Right lobe of liver (tissue), 6 donors: ENCODE measurements around the gene ERP27. TPM values are rescaled to one million over a fixed set of nuclear protein-coding genes. Genes with fewer than 3 reads are reported as not detected.

Source experiments
- ATAC-seq, 4 donors: fragments of 200-7000 bp; cut with Tn5 transposase; one replicate each; pipeline ENCODE4 v1.9.1; 2020; ENCODE audit warnings: mild to moderate bottlenecking in 4 of 4, moderate library complexity in 4 of 4
- DNase-seq, 3 donors: peaks; one replicate each; pipeline ENCODE4 v3.0.0-alpha.2; 2020
- H3K27ac ChIP-seq, 3 donors: fragments of 200-600 bp; one replicate each; pipeline ENCODE4 v1.8.0; 2022
- H3K27me3 ChIP-seq, 2 donors: fragments of 200-600 bp; one replicate each; pipeline ENCODE4 v1.8.0; 2022
- H3K36me3 ChIP-seq, 4 donors: fragments of 200-600 bp; sonication (generic) in 1 of 4; one replicate each; pipeline versions ENCODE4 v1.5.1 to v1.8.0; 2017 to 2022; ENCODE audit warnings: control low read depth in 1 of 4
- H3K4me1 ChIP-seq, 4 donors: fragments of 200-600 bp; sonication (generic) in 1 of 4; one replicate each; pipeline versions ENCODE4 v1.5.1 to v1.8.0; 2017 to 2022; ENCODE audit warnings: control low read depth in 1 of 4
- H3K4me3 ChIP-seq, 3 donors: fragments of 200-600 bp; one replicate each; pipeline ENCODE4 v1.8.0; 2022
- H3K9me3 ChIP-seq, 4 donors: fragments of 200-600 bp; sonication (generic) in 1 of 4; one replicate each; pipeline versions ENCODE4 v1.5.1 to v1.8.0; 2017 to 2022; ENCODE audit warnings: control low read depth in 1 of 4
- CTCF ChIP-seq, 4 donors: fragments of 200-600 bp in 3 of 4; fragments of 450-650 bp in 1 of 4; IDR thresholded peaks; one replicate each; pipeline versions ENCODE4 v1.5.1 to v1.8.0; 2016 to 2022; ENCODE audit warnings: antibody characterized with exemption in 4 of 4, mild to moderate bottlenecking in 2 of 4
- POLR2A ChIP-seq: fragments of 450-650 bp; IDR thresholded peaks from one replicate; pipeline ENCODE4 v1.6.1; 2017; ENCODE audit warnings: antibody characterized with exemption, mild to moderate bottlenecking
- WGBS: methylation state at CpG from one replicate; pipeline ENCODE4 v1.1.6; 2018; ENCODE audit warnings: low coverage, low lambda C conversion rate; ENCODE audit not compliant: insufficient coverage; ENCODE audit errors: missing lambda C conversion rate; 5-methylcytosine and 5-hydroxymethylcytosine counted together
- intact Hi-C, 2 donors: fragments of 100-400 bp; cut with DNase I; formaldehyde crosslinking; loops; one replicate each; pipeline versions ENCODE4 v1.11.2 to v1.14.1; 2022
- total RNA-seq, 6 experiments: library from RNA; depleted of rRNA in 2 of 6; stranded (reverse); fragments of >200 nt in 2 of 6; fragmentation: NEBNext Ultra II Directional in 3 of 6; extraction: Animal tissue kit (Norgen Biotek cat#: 25700) in 3 of 6; gene quantifications; one replicate each; pipeline versions ENCODE4 v1.1.0 to v1.2.4, GENCODE V29; 2016 to 2023
- donor health status: DM: no; HTN: yes; CAD: no.
- donor health status: DM: no; HTN: no; CAD: no.
- donor health status: DM: no; HTN: no; CAD: no.
- donor health status: DM: no; HTN: yes; CAD: no.
- donor health status: DM: no; HTN: yes; CAD: no.

ERP27 gene
- total RNA-seq, 6 experiments from 2014 or later, result 0.26 to 1.0 (median 0.39) TPM; not detected in 2

- no peaks in the 10 kb centered on the region for H3K27me3 ChIP-seq
- WGBS, result 33% methylated on average over 4 of the region's 4 CpGs
- no peaks in the 10 kb centered on the region for H3K4me1 ChIP-seq
- ATAC-seq, result peak; percentile 61 to 78 (median 72)
- DNase-seq, result no peak
- no peak overlapping the region for H3K4me3 ChIP-seq
- H3K36me3 ChIP-seq, result no peaks in the 10 kb centered on the region
- no peaks in the 10 kb centered on the region for H3K9me3 ChIP-seq
- intact Hi-C loops, result no loop called here
- no peak overlapping the region for H3K27ac ChIP-seq
- TF ChIP-seq CTCF (IDR thresholded peaks at IDR 0.05) (no peak), POLR2A (no peak)
Measured at GRCh38 chr12:14935031-14935430, 3.3 kb downstream of the ERP27 start.

GRCh38 chr12:14934511-14934910, 3.8 kb downstream of the ERP27 start:
- H3K4me1 ChIP-seq, result no peaks in the 10 kb centered on the region
- 100% methylated on average over 1 of the region's 2 CpGs for WGBS
- H3K9me3 ChIP-seq, result no peaks in the 10 kb centered on the region
- DNase-seq (no peak), ATAC-seq (no peak)
- intact Hi-C loops, result no loop called here
- no peak overlapping the region for H3K27ac ChIP-seq
- H3K36me3 ChIP-seq, result no peaks in the 10 kb centered on the region
- H3K4me3 ChIP-seq, result no peak overlapping the region
- TF ChIP-seq CTCF (IDR thresholded peaks at IDR 0.05), result no peak
- TF ChIP-seq POLR2A, result no peak
- H3K27me3 ChIP-seq, result no peaks in the 10 kb centered on the region

GRCh38 chr12:14931791-14932560, 6.4 kb downstream of the ERP27 start:
- 80% methylated on average over 7 of the region's 7 CpGs for WGBS
- intact Hi-C loops, result no loop called here
- TF ChIP-seq POLR2A (no peak), CTCF (IDR thresholded peaks at IDR 0.05) (no peak)
- Histone ChIP-seq H3K27me3 (no peaks in the 10 kb centered on the region), H3K27ac (no peak overlapping the region), H3K9me3 (no peaks in the 10 kb centered on the region), H3K36me3 (no peaks in the 10 kb centered on the region), H3K4me3 (no peak overlapping the region), H3K4me1 (no peaks in the 10 kb centered on the region)
- DNase-seq (no peak), ATAC-seq (no peak)

- no peaks in the 10 kb centered on the region for H3K27me3 ChIP-seq
- no peak overlapping the region for H3K27ac ChIP-seq
- TF ChIP-seq CTCF (IDR thresholded peaks at IDR 0.05) (no peak), POLR2A (no peak)
- no peak overlapping the region for H3K4me3 ChIP-seq
- intact Hi-C loops, result no loop called here
- no peaks in the 10 kb centered on the region for H3K4me1 ChIP-seq
- DNase-seq, result no peak
- ATAC-seq, result no peak
- WGBS, result 78% methylated on average over 4 of the region's 4 CpGs
- no peaks in the 10 kb centered on the region for H3K9me3 ChIP-seq
- no peaks in the 10 kb centered on the region for H3K36me3 ChIP-seq
Measured at GRCh38 chr12:14931359-14931758, 7.0 kb downstream of the ERP27 start.

- TF ChIP-seq CTCF (IDR thresholded peaks at IDR 0.05), result no peak
- no peak for TF ChIP-seq POLR2A
- no peak for ATAC-seq
- Histone ChIP-seq H3K27ac (no peak overlapping the region), H3K36me3 (no peaks in the 10 kb centered on the region), H3K27me3 (no peaks in the 10 kb centered on the region), H3K4me1 (no peaks in the 10 kb centered on the region), H3K4me3 (no peak overlapping the region), H3K9me3 (no peaks in the 10 kb centered on the region)
- no peak for DNase-seq
- intact Hi-C loops, result no loop called here
Measured at GRCh38 chr12:14930299-14930698, 8.0 kb downstream of the ERP27 start.
